Memory B cell (primary cell): ENCODE measurements around the gene LARGE1.
A peak's percentile ranks its signal among the peaks of the same experiment; 100 is the strongest.

Source experiments
- ATAC-seq: fragments of 150-1000 bp; cut with Tn5 transposase; 2 replicates; pipeline ENCODE4 v1.10.0; 2021; ENCODE audit warnings: low read depth, mild to moderate bottlenecking, moderate library complexity
- DNase-seq, 2 donors: peaks; one replicate each; pipeline ENCODE4 v3.0.0; 2022; ENCODE audit warnings: low spot score in 2 of 2
- H3K27ac Mint-ChIP-seq: one replicate; pipeline ENCODE4 v1.8.0; 2022; ENCODE audit warnings: mild to moderate bottlenecking, moderate library complexity, mixed read lengths
- H3K27me3 Mint-ChIP-seq: one replicate; pipeline ENCODE4 v1.8.0; 2022; ENCODE audit warnings: mixed read lengths
- H3K36me3 Mint-ChIP-seq: one replicate; pipeline ENCODE4 v1.8.0; 2022; ENCODE audit warnings: mild to moderate bottlenecking, mixed read lengths
- H3K4me1 Mint-ChIP-seq: one replicate; pipeline ENCODE4 v1.8.0; 2022; ENCODE audit warnings: mixed read lengths
- H3K4me3 Mint-ChIP-seq: one replicate; pipeline ENCODE4 v1.8.0; 2022; ENCODE audit warnings: mild to moderate bottlenecking, moderate library complexity, mixed read lengths
- H3K9me3 Mint-ChIP-seq: one replicate; pipeline ENCODE4 v1.8.0; 2022; ENCODE audit warnings: mixed read lengths

The LARGE1 gene

DNA sequence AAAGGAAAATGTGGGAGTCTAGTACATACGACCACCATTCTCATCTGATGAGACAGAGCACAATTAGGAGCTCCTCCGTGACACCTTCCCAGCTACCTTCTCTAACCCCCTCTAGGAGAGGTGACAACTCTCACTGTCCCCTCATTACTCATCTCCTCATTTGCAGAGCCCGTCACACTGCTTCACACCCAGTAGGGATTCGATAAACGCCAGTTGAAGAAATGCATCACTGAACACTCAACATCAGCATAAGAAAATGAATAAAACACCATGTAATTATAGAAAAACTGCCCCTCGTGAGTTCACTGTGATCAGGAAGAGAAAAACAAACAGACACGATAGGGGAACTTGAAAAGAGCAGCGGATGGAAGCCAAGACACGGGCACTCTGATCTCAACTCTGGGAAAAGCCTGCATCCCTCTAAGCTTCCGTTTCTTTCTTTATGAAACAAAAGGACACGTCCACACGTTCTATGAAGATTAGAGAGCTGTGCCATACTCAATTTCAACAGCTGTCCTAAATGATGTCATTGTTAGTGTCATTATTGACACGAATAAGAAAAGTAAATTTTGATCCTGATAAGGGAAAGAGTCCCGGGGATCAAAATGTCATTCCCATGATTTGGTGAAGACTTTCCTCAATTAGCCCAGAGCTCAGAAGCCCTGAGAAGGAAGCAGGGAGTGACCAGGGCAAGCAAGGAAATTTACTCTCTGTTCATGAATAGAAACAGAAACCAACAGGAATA is 356.9 kb downstream of the LARGE1 start:
- no peak for DNase-seq
- Mint-ChIP-seq H3K4me1 (peaks cover 34% of the 10 kb centered on the region), H3K9me3 (no peaks in the 10 kb centered on the region), H3K4me3 (peak overlapping the region; percentile 12), H3K27me3 (no peaks in the 10 kb centered on the region), H3K36me3 (peaks cover 2% of the 10 kb centered on the region), H3K27ac (no peak overlapping the region)
- ATAC-seq: no peak

DNA sequence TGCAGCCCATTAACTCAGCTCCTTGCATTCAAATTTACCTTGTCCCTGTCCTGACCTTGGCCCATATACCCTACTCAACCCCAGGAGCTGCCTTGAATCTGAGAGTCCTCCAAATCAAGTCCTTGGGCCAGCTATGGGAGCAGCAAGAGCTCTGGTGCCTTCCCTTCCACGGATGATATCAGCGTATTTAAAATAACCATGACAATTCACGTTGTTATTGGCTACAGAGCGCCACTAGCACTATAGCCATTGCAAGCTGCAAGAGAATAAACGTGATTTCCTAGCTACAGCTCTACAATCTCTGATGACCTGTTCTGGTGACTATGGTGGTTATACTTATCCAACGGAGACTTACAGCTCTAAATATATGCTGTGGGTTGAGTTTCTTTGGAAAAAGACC is 357.8 kb downstream of the LARGE1 start:
- no peaks in the 10 kb centered on the region for H3K27me3 Mint-ChIP-seq
- H3K36me3 Mint-ChIP-seq: peaks cover 2% of the 10 kb centered on the region
- no peak for DNase-seq
- no peak overlapping the region for H3K4me3 Mint-ChIP-seq
- ATAC-seq: no peak
- no peaks in the 10 kb centered on the region for H3K9me3 Mint-ChIP-seq
- H3K4me1 Mint-ChIP-seq: peaks cover 26% of the 10 kb centered on the region
- H3K27ac Mint-ChIP-seq: no peak overlapping the region

DNA sequence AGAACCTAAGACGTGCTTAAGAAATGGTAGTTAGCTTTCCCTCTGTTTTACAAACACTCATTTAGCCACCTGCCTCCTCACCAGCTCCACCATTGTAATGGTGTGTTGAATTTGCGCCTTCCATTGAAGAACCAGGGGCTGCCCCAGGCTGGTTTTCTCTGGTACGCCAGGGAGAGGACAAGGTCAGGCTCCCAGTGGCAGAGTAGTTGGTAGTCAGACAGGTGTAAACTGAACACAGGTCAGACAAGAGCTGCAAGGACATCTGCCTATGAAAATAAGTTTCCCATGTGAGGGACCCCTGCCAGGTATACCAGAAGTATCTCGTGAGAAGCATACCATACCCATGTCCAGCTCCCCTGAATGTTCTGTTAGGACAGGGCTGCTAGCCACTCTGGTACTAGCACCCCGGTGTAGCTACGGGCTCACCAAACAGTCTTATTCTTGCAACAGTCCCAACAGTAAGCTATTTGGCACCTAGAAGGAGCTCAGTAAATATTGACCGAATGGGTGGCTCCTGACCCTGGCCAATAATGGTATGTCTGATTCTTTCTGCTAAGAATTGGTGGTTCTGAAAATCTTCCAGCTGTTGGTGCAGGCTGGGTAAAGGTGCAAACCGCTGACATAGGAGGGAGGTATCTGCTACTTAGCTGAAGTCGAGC is 359.0 kb downstream of the LARGE1 start:
- ATAC-seq (no peak), DNase-seq (no peak)
- peaks cover 2% of the 10 kb centered on the region for H3K36me3 Mint-ChIP-seq
- no peak overlapping the region for H3K4me3 Mint-ChIP-seq
- H3K9me3 Mint-ChIP-seq: no peaks in the 10 kb centered on the region
- H3K27ac Mint-ChIP-seq: peak overlapping the region; percentile 14
- H3K27me3 Mint-ChIP-seq: no peaks in the 10 kb centered on the region
- H3K4me1 Mint-ChIP-seq: peaks cover 17% of the 10 kb centered on the region

DNA sequence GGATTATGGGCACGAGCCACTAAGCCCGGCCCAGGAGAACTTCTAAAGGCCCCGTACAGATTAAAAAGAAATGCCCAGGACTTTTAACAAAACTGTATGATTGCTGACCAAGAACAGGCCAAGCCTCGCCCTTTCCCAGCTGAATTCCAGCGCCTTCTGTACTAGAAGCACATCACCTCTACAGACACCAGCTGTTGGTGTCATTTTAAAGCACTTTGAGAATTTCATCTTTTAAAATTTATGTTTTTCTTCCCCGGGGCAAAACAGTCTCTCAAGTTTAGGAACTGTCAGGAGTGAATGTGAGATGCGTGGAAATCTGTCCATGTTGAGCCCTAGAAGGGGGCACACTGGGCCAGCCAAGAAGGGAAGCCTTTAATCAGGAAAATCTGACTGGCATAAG is 362.4 kb downstream of the LARGE1 start:
- no peak for ATAC-seq
- DNase-seq: no peak
- H3K27ac Mint-ChIP-seq: no peak overlapping the region
- peaks cover 3% of the 10 kb centered on the region for H3K36me3 Mint-ChIP-seq
- no peak overlapping the region for H3K4me3 Mint-ChIP-seq
- H3K9me3 Mint-ChIP-seq: no peaks in the 10 kb centered on the region
- no peaks in the 10 kb centered on the region for H3K27me3 Mint-ChIP-seq
- peaks cover 17% of the 10 kb centered on the region for H3K4me1 Mint-ChIP-seq

DNA sequence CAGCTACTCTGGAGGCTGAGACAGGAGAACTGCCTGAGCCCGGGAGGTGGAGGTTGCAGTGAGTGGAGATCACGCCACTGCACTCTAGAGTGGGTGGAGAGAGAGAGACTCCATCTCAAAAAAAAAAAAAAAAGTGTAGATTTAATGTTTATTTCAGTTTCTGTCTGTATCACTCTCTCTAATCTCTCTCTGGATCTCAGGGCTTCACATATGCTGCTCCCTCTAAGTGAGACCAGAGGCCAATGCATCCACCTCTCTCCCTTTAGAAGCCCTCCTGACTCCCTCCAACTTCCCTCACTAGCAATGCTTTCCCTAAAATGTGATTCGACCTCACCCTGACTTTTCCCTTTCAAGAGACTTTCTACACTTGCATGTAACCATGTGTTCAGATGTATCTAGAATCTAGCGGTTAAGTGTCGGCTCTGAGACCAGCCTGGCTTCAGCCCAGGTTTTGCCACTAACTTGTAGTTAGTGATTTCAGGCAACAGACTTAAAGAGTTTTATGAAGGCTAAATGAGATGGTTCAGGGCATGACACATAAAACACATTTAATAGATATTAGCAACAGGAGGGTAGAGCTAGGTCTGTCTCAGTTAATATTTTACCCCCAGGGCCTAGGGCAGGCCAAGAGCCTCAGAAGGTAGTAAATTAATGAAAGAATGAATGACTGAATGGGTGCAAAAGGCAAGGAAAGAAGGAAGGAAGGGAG is 364.3 kb downstream of the LARGE1 start:
- H3K27ac Mint-ChIP-seq: no peak overlapping the region

DNA sequence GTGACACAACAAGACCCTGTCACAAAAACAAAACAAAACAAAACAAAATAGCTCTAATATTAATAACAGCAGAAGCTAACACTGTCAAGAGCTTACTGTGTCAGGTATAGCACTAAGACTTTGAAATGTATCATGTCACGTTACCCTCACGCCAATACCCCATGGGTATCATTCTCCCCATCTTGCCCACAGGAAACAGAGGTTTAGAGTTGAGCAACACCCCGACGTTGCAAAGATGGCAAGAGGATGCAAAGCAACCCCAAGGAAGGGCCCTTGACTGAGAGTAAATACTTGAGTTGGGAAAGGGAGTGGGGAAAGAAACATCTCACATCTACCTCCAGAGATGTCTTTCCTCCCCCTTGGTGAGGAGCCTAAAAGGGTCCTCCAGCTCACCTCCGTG is 366.8 kb downstream of the LARGE1 start:
- H3K4me3 Mint-ChIP-seq: no peak overlapping the region
- ATAC-seq (no peak), DNase-seq (no peak)
- no peaks in the 10 kb centered on the region for H3K27me3 Mint-ChIP-seq
- H3K36me3 Mint-ChIP-seq: peaks cover 6% of the 10 kb centered on the region
- peaks cover 17% of the 10 kb centered on the region for H3K4me1 Mint-ChIP-seq
- no peaks in the 10 kb centered on the region for H3K9me3 Mint-ChIP-seq
- no peak overlapping the region for H3K27ac Mint-ChIP-seq

More for the DNA sequence above, 364.3 kb downstream of the LARGE1 start:
- Mint-ChIP-seq H3K27me3 (no peaks in the 10 kb centered on the region), H3K4me1 (peaks cover 17% of the 10 kb centered on the region), H3K9me3 (no peaks in the 10 kb centered on the region), H3K4me3 (no peak overlapping the region), H3K36me3 (peaks cover 3% of the 10 kb centered on the region)
- DNase-seq (no peak), ATAC-seq (no peak)

DNA sequence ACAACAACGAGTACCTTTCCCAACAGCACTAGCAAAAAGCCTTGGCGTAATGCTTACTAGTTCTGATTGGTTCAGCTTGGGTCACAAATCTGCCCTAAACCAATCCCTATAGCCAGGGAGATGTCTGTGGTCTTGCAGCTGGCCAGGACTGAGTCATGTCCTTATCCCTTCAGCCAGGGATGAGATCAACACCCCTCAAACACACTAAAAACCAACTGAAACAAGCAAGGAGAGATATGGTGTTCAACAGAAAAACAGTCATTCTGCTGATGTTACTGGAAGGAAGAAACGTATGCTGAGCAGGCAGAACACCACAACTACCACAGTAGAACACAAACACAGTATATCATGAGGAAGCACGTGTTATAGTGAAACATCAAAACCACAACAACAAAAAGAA is 375.6 kb downstream of the LARGE1 start:
- Mint-ChIP-seq H3K9me3 (no peaks in the 10 kb centered on the region), H3K27me3 (no peaks in the 10 kb centered on the region), H3K4me3 (no peak overlapping the region), H3K27ac (no peak overlapping the region), H3K36me3 (peaks cover 5% of the 10 kb centered on the region), H3K4me1 (peaks cover 13% of the 10 kb centered on the region)
- ATAC-seq (no peak), DNase-seq (no peak)

DNA sequence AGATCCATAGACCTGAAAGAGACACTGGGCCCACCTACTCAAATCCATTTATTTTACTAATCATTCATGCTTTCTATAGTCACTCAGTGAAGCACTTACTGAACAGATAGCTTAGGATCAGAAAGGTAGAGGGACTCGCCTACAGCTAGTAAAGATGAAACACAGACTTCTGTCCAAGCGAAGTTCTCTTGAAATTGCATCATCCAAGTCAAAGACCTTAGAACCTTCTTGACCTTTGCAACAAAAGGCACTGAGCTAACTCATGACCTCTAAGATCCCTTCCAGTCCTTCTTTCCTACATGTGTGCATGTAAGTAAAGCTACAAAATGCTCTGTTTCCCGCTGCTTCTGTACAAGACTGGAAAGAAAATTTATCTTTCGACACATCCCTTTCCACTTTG is 377.6 kb downstream of the LARGE1 start:
- Mint-ChIP-seq H3K27me3 (no peaks in the 10 kb centered on the region), H3K4me1 (peaks cover 20% of the 10 kb centered on the region), H3K9me3 (no peaks in the 10 kb centered on the region), H3K36me3 (no peaks in the 10 kb centered on the region), H3K4me3 (no peak overlapping the region), H3K27ac (no peak overlapping the region)
- no peak for ATAC-seq
- DNase-seq: no peak

DNA sequence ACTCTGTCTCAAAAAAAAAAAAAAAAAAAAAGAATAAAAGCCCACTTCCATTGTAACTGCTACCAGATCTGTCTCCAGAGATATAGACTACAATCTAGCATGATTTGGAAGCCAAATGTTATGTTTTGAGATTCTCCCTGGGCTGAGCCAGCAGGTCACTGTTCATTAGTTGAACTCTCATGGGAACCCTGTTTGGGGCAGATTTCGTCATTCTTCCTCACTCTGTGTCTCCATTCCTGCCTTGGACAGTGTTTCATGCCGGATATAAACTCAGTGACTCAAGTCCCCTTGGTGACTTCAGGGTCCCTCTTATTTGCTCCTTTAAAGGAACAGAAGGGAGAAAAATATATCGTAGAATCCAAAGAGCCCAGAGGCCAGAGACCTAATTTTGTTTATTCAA is 378.1 kb downstream of the LARGE1 start:
- Mint-ChIP-seq H3K4me1 (peaks cover 22% of the 10 kb centered on the region), H3K27ac (no peak overlapping the region), H3K36me3 (no peaks in the 10 kb centered on the region), H3K4me3 (no peak overlapping the region), H3K9me3 (no peaks in the 10 kb centered on the region), H3K27me3 (no peaks in the 10 kb centered on the region)
- DNase-seq: no peak
- ATAC-seq: no peak

DNA sequence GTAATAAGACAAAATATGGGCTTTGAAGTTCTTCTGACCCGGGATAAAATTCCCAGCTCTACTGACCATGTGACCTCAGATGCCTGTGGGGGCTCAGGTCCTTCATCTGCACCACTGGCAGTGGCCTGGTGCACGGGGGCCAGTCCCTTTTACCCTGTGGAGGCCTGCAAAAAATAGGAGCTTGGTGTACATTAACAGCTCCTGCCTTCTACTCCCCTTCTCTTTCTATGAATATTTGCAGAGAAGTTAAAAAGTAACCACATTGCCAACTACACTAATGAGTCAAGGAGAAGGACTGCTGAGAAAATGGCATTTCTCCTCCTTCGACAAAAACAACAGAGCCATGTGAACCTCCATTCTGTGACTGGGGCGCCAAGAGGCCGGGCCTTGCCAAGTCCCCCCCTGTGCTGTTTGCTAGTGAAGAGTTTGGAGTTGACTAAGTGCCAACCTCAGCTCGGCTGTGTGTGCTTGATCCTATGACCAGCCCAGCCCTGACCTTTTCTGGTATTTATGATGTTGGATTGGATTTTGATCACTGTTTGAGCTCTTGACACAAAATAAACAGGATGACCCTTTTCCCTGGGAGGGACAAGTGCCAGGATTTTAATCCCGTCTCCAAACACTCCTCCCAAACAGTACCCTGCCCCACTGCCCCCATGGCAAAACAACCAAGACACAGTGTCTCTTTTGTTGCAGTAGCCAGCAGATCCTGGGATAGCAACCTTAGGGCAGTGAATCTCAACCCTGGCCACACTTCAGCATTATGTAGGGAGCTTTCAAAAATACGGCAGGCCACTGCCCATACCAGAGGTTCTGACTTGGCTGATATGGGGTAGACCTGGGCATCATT is 380.1 kb downstream of the LARGE1 start:
- ATAC-seq: no peak
- no peaks in the 10 kb centered on the region for H3K9me3 Mint-ChIP-seq

DNA sequence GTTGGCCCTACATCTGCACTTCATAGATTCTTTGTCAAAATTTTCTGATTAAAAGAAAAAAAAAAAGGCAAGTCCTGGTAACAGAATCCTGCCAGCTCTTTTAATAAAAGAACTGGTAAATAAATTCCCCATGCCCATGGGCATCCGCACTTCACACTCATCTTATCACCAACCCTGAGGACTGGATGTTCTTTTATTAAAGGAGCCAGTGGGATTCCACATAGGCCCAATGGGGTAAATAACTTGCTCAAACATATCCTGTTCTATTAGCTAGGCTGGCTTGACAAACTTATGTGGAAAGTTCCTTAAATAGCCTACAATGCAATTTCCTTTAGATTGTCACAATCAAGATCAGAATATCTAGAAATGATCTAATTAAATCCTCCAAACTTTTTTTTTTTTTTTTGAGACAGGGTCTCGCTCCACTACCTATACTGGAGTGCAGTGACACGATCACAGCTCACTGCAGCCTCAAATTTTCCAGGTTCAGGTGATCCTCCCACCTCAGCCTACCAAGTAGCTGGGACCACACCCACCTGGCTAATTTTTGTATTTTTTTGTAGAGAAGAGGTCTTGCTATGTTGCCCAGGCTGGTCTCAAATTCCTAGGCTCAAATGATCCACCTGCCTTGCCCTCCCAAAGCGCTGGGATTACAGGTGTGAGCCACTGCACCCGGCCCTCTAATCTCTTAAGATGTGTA is 380.9 kb downstream of the LARGE1 start:
- H3K4me3 Mint-ChIP-seq: no peak overlapping the region
- peaks cover 10% of the 10 kb centered on the region for H3K4me1 Mint-ChIP-seq
- H3K27ac Mint-ChIP-seq: no peak overlapping the region
- H3K36me3 Mint-ChIP-seq: no peaks in the 10 kb centered on the region
- no peak for DNase-seq
- H3K9me3 Mint-ChIP-seq: no peaks in the 10 kb centered on the region
- ATAC-seq: no peak
- no peaks in the 10 kb centered on the region for H3K27me3 Mint-ChIP-seq

More for the DNA sequence above, 380.1 kb downstream of the LARGE1 start:
- no peaks in the 10 kb centered on the region for H3K36me3 Mint-ChIP-seq
- H3K27ac Mint-ChIP-seq: no peak overlapping the region
- H3K27me3 Mint-ChIP-seq: no peaks in the 10 kb centered on the region
- peaks cover 15% of the 10 kb centered on the region for H3K4me1 Mint-ChIP-seq
- no peak overlapping the region for H3K4me3 Mint-ChIP-seq
- DNase-seq: no peak

DNA sequence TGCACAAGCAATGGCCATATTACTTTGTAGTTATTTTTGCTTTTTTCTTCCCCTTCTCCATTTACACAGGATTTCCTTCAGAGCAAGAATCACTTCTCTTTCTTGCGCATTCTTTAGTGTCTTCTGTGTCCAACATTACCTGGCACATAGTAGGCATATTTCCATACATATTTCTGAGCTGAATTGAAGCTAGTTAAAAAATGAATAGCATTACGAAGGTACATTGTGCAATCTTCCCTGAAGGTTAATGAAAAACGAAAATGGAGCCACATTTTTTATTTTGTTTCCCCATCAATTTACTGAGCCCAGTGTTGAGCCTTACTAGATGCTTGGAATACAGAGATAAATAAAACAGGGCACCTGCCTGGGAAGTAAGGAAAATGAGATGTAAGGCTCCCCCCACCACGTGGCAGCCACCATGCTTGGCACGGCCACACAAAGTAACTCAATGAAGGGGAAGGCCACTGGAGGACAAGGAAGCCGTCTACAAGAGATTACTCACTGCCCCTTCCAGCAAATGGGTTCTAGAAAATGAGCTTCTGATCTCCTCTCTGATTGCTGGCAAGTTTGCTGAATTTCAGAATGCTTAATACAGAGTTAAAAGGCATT is 381.9 kb downstream of the LARGE1 start:
- ATAC-seq (no peak), DNase-seq (no peak)
- Mint-ChIP-seq H3K4me3 (no peak overlapping the region), H3K36me3 (peaks cover 2% of the 10 kb centered on the region), H3K27ac (no peak overlapping the region), H3K27me3 (no peaks in the 10 kb centered on the region), H3K9me3 (no peaks in the 10 kb centered on the region), H3K4me1 (peaks cover 10% of the 10 kb centered on the region)

DNA sequence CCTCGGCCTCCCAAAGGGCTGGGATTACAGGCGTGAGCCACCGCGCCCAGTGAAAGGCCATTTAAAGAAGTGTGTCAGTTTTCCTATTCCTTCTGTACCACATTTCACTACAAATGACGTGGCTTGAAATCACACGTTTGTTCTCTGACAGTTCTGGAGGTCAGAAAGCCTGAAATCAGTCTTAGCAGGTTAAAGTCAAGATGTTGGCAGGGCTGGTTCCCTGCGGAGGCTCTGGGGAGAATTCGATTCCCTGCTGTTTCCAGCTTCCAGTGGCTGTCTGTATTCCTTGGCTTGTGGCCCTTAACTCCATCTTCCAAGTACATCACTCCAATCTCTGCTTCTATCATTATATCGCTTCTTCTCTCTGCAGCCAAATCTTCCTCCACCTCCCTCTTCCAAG is 383.2 kb downstream of the LARGE1 start:
- no peak for DNase-seq
- H3K36me3 Mint-ChIP-seq: peaks cover 2% of the 10 kb centered on the region
- H3K4me1 Mint-ChIP-seq: peaks cover 10% of the 10 kb centered on the region
- no peak overlapping the region for H3K4me3 Mint-ChIP-seq
- ATAC-seq: no peak
- H3K27ac Mint-ChIP-seq: no peak overlapping the region
- H3K27me3 Mint-ChIP-seq: no peaks in the 10 kb centered on the region
- no peaks in the 10 kb centered on the region for H3K9me3 Mint-ChIP-seq
